Thyroid gland (tissue), 4 donors: Measurements from ENCODE around the gene ULK4. TPM values are rescaled to one million over a fixed set of nuclear protein-coding genes. Genes with fewer than 3 reads are reported as not detected.

Experiments used
- DNase-seq, 2 donors: peaks; one replicate each; pipeline ENCODE4 v3.0.0-alpha.2; 2019
- H3K27ac ChIP-seq, 3 donors: fragments of 200-600 bp; sonication (generic); 1 replicate in 2 of 3; 2 replicates in 1 of 3; pipeline ENCODE4 v1.5.1; 2016 to 2019; ENCODE audit warnings: mild to moderate bottlenecking in 1 of 3, moderate library complexity in 1 of 3
- H3K27me3 ChIP-seq: fragments of 200-600 bp; sonication (generic); one replicate; pipeline ENCODE4 v1.5.1; 2019
- H3K36me3 ChIP-seq, 2 donors: fragments of 200-600 bp; sonication (generic); one replicate each; pipeline ENCODE4 v1.5.1; 2016 to 2019
- H3K4me1 ChIP-seq, 2 donors: fragments of 200-600 bp; sonication (generic); one replicate each; pipeline ENCODE4 v1.5.1; 2017 to 2019
- H3K4me3 ChIP-seq, 3 donors: fragments of 200-600 bp; sonication (generic); replicated peaks in 1 of 3; 1 replicate in 2 of 3; 2 replicates in 1 of 3; pipeline ENCODE4 v1.5.1; 2016; ENCODE audit warnings: mild to moderate bottlenecking in 1 of 3
- H3K9me3 ChIP-seq: fragments of 200-600 bp; sonication (generic); one replicate; pipeline ENCODE4 v1.5.1; 2017
- CTCF ChIP-seq, 6 experiments: fragments of 200-600 bp in 3 of 6; fragments of 450-650 bp in 3 of 6; sonication (generic) in 3 of 6; IDR thresholded peaks; one replicate each; pipeline ENCODE4 v1.5.1; 2016 to 2019; ENCODE audit warnings: antibody characterized with exemption in 6 of 6, mild to moderate bottlenecking in 2 of 6, inconsistent platforms in 1 of 6, moderate library complexity in 1 of 6
- POLR2A ChIP-seq, 2 donors: fragments of 450-650 bp; IDR thresholded peaks; one replicate each; pipeline ENCODE4 v1.6.1; 2017; ENCODE audit warnings: antibody characterized with exemption in 2 of 2, mild to moderate bottlenecking in 2 of 2, moderate library complexity in 1 of 2
- WGBS, 2 donors: methylation state at CpG; one replicate each; pipeline ENCODE4 v1.1.5; 2017; 5-methylcytosine and 5-hydroxymethylcytosine counted together
- intact Hi-C: fragments of 100-400 bp; cut with DNase I; formaldehyde crosslinking; loops from one replicate; pipeline ENCODE4 v1.15.1; 2023
- total RNA-seq, 4 donors: library from RNA; depleted of rRNA; stranded (reverse); fragments of >200 nt; gene quantifications; one replicate each; pipeline ENCODE4 v1.2.3, GENCODE V29; 2016

ULK4 gene
- total RNA-seq, 4 donors from 2014 or later: 18.7 to 58.2 (median 43.3) TPM

DNA sequence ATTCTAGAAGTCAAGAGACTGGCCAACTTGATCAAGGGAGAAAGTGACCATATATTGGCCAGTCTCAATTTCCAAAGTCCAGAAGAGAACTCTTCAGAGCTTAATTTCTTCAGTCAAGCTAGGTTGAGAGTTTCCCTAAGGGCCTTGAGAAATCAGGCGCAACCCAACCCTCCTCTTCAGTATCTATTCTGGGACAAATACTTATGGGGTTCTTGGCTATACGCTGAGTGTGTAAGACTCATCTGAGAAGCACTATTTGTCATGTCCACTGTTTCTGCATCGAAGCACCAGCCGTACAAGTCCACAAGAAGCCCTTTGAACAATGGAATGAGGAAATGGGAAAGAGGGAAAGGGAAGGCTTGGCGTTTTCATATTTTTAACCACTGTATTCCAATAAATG is 383.1 kb downstream of the ULK4 start:
- TF ChIP-seq CTCF (IDR thresholded peaks at IDR 0.05) (no peak), POLR2A (IDR thresholded peaks at IDR 0.05) (no peak)
- WGBS, 2 donors: 88 to 93% methylated on average over 5 of the region's 5 CpGs
- H3K27ac ChIP-seq: no peak overlapping the region
- intact Hi-C loops: no loop called here
- no peak overlapping the region for H3K4me3 ChIP-seq
- DNase-seq: no peak
- no peaks in the 10 kb centered on the region for H3K27me3 ChIP-seq
- H3K4me1 ChIP-seq: peaks cover 15 to 25% of the 10 kb centered on the region in 2 donors
- no peaks in the 10 kb centered on the region for H3K9me3 ChIP-seq
- H3K36me3 ChIP-seq: no peaks in the 10 kb centered on the region

GRCh38 chr3:41575724-41576123 is 386.2 kb downstream of the ULK4 start:
- no peak overlapping the region for H3K27ac ChIP-seq
- no peaks in the 10 kb centered on the region for H3K36me3 ChIP-seq
- H3K9me3 ChIP-seq: no peaks in the 10 kb centered on the region
- H3K4me3 ChIP-seq: no peak overlapping the region
- TF ChIP-seq POLR2A (IDR thresholded peaks at IDR 0.05): no peak
- TF ChIP-seq CTCF (IDR thresholded peaks at IDR 0.05): no peak
- DNase-seq: peak; percentile 30 to 37
- intact Hi-C loops: no loop called here
- WGBS, 2 donors: 46 to 53% methylated on average over 3 of the region's 3 CpGs
- H3K27me3 ChIP-seq: no peaks in the 10 kb centered on the region
- peaks cover 21 to 41% of the 10 kb centered on the region in 2 donors for H3K4me1 ChIP-seq

DNA sequence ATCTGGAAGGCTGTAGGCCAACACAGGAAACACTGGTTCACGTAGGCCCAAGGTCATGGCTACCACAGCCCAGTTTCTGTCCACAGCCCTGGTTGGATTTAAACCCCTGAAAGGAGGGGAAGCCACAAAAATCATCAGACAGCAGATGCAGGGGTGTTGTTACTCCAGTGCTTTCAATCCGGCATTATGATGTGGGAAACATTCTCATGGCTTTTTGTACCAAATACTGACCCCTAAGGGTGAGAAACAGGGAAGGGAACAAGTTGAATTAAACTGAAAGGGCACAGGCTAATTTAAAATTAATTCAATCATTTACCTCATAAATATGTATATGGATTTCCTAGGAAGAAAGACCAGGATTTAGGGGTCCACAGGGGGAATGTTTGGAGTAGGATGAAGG is 387.0 kb downstream of the ULK4 start:
- peaks cover 21 to 46% of the 10 kb centered on the region in 2 donors for H3K4me1 ChIP-seq
- TF ChIP-seq CTCF (IDR thresholded peaks at IDR 0.05) (peak in 1 of 6 experiments; percentile 15), POLR2A (IDR thresholded peaks at IDR 0.05) (no peak)
- intact Hi-C loops: no loop called here
- no peaks in the 10 kb centered on the region for H3K9me3 ChIP-seq
- no peaks in the 10 kb centered on the region for H3K36me3 ChIP-seq
- H3K4me3 ChIP-seq: no peak overlapping the region
- WGBS, 2 donors: 63 to 97% methylated on average over 2 of the region's 2 CpGs
- H3K27me3 ChIP-seq: no peaks in the 10 kb centered on the region
- peak overlapping the region; percentile 38 to 88 (median 86) for H3K27ac ChIP-seq
- DNase-seq: no peak

DNA sequence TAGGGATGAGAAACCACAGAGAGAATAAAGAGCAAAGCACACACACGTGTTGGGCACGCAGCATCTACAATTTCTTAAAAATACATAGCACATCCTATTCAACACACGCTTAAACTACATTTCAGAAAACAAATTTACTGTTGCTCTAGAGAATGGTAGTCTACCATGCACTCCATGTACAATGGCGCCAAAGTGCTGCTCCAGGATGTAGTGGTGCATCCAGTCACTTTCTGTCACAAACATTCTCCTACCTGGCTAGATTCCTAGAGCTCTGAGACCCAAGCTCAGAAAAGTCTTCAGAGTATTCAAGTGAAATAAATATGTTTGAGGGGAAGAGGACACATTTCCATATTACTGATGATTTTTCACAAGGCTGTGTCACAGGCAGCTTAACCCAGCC is 388.3 kb downstream of the ULK4 start:
- H3K4me1 ChIP-seq: peaks cover 21 to 51% of the 10 kb centered on the region in 2 donors
- 45 to 48% methylated on average over 4 of the region's 4 CpGs for WGBS, 2 donors
- peak; percentile 61 to 62 for DNase-seq
- H3K27ac ChIP-seq: peak overlapping the region; percentile 81 to 88 (median 86)
- no peaks in the 10 kb centered on the region for H3K9me3 ChIP-seq
- no peaks in the 10 kb centered on the region for H3K36me3 ChIP-seq
- H3K27me3 ChIP-seq: no peaks in the 10 kb centered on the region
- no peak for TF ChIP-seq POLR2A (IDR thresholded peaks at IDR 0.05)
- TF ChIP-seq CTCF (IDR thresholded peaks at IDR 0.05): no peak
- intact Hi-C loops: no loop called here
- H3K4me3 ChIP-seq: no peak overlapping the region

DNA sequence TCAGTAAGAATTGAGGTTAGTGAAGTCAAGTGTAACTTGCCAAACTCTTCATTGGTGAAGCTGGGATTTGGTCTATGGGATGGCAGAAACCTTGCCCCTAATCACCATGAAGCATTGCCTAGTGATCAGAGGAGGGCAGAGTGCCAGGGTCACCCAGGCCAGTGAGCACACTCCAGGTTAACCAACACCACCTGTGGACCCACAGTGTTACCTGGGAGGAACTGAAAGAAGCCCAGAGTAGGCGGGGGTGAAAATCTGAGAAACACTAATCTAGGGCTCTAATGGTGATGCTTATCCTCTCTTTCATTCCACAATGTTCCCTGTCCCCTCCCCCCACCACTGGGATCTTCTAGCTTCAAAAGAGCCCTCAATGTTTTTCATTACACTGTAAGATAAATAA is 389.8 kb downstream of the ULK4 start:
- Histone ChIP-seq H3K27me3 (no peaks in the 10 kb centered on the region), H3K4me1 (peaks cover 21 to 51% of the 10 kb centered on the region in 2 donors), H3K4me3 (no peak overlapping the region), H3K9me3 (no peaks in the 10 kb centered on the region), H3K27ac (peak overlapping the region in 2 of 3 donors; percentile 86 to 88), H3K36me3 (no peaks in the 10 kb centered on the region)
- no peak for TF ChIP-seq POLR2A (IDR thresholded peaks at IDR 0.05)
- TF ChIP-seq CTCF (IDR thresholded peaks at IDR 0.05): no peak
- intact Hi-C loops: no loop called here
- 100% methylated on average over 1 of the region's 1 CpG for WGBS, 2 donors
- DNase-seq: peak; percentile 14 to 17
